HG02981 (cell line): ENCODE results near the gene PHLDB2.
A peak's percentile ranks its signal among the peaks of the same experiment; 100 is the strongest.

Source experiments
- ATAC-seq: cut with Tn5 transposase; IDR thresholded peaks from one replicate; pipeline ENCODE4 v1.9.1; 2021; ENCODE audit warnings: mild to moderate bottlenecking, moderate library complexity; ENCODE audit not compliant: unreplicated experiment

Gene PHLDB2

GRCh38 chr3:111956995-111957734 lies 98.1 kb downstream of the PHLDB2 start:
- ATAC-seq, result no peak

GRCh38 chr3:111961461-111962164 lies 102.5 kb downstream of the PHLDB2 start:
- no peak for ATAC-seq

DNA sequence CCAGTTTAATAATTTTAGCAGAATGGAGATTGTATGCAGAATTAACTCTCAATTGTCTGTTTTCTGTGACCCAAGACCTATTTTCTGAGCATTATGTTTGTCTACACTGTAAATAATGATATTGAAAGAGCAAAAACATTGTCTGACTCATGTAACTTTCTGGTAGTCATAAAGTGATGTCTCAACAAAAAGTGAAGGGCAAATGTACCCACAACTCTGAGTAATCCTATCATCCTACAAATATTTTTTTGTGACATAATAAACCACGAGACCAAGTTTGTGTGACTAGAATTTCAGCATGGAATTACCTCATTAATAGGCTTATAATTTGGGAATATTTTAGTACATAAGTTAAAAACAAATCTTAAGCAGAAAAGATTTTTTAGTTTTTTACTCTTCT lies 104.4 kb downstream of the PHLDB2 start:
- no peak for ATAC-seq

DNA sequence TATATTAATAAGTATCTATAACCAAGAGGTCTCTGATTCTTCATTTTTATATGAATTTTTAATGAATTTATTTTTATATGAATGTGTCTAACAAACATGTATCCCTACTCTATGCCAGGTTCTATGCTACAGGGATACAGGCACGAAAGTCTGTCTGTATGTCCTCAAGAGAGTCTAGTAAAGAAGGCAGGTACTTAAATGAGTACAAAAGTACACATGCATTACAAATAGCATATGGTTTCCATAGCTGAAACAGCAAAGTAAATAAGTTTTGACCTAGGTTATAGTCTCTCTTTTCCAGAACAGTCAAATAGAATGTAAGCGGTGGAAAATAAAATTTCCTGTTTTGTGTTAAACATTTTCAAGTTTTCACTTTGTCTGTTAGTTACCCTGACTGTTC lies 106.4 kb downstream of the PHLDB2 start:
- no peak for ATAC-seq

DNA sequence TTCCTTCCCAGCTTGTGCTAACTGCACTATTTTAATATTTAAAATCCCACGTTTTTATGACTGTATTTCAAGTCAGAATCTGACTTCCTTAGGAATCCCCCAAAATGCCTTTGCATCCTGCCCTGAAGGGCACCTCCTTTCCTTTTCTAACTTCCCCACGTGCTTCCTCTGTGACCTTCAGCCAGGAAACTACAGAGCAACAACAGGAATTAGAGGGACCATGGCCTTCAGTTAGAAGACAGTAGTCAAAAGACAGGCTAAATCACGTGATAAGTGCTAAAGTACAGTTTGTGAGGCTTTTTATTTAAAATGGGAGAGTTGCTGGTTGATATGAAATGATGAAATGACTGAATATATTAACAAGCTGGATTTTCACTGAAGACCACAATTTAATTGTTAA lies 108.0 kb downstream of the PHLDB2 start:
- ATAC-seq, result no peak

DNA sequence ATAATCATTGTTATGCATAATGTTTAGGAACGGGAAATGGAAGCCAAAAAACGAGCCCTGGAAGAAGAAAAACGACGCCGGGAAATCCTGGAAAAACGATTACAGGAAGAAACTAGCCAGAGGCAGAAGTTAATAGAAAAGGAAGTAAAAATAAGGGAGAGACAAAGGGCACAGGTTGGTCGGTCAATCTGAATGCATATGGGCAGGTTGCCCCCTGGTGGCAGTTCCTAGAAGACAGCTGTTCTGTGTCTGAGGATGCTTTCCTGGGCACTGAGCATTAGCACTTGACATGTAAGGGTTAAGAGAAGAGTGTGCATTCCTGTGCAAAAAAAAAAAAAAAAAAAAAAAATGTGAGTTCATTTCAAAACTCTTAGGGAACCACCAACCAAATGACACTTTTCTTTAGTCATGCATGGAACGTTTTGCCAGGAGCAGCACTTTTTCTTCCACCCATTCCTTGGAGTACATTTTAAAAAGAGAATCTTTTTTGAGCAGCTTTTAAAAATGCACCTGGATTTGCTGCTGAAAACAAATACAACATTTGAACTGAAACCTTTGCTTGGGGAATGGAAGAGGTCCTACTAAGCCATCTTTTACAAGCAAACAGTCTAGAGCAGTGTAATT lies 108.7 kb downstream of the PHLDB2 start:
- ATAC-seq, result peak; percentile 92

- no peak for ATAC-seq
Measured at GRCh38 chr3:111968319-111969054, 109.4 kb downstream of the PHLDB2 start.

- ATAC-seq, result no peak
Measured at GRCh38 chr3:111970376-111970775, 111.3 kb downstream of the PHLDB2 start.

DNA sequence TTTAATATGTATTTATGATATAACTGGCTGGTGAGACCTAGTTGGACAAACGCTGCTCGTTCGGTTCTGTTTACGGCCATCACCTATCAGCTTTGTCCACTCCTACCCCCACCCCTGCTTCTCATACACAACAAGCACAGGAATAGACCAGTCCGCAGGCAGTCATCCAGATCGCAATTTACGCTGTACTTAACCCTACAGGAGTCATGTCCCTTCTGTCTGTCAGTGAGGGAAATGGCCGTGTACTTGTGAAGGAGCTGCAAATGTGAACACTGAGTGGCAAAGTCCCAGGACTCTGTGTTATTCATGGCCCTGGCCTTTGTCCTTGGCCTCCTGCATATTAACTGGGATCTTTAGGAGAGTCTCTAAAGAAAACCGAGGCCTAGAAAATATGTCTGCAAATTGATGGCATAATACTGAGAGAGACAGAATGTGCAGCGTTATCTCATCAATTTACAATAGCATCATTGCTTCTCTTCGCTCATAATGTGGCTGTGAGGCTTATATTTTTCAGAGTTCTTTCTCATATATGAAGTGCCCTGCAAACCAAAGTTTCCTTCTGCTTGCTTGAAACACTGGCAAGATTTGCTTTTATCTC lies 112.6 kb downstream of the PHLDB2 start:
- no peak for ATAC-seq

GRCh38 chr3:111972891-111973290 lies 113.8 kb downstream of the PHLDB2 start:
- ATAC-seq, result no peak

DNA sequence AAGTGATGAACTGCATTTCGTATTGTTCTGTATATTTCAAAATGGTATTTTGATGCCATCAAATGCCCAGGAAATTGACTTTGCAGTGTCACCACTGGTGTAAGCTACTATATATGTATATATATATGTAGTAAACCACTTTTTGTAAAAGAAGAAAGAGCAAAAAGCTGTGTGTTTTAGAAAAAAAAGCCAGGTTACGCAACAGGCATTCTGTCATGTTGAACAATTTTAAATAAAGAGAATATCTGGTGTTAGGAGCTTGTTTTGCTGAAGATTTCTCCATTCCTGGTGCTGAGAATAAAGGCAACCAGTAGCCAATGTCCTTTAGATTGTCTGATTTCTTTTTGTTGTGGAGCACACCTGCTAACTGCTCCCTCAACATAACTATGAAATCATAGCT lies 116.1 kb downstream of the PHLDB2 start:
- no peak for ATAC-seq

DNA sequence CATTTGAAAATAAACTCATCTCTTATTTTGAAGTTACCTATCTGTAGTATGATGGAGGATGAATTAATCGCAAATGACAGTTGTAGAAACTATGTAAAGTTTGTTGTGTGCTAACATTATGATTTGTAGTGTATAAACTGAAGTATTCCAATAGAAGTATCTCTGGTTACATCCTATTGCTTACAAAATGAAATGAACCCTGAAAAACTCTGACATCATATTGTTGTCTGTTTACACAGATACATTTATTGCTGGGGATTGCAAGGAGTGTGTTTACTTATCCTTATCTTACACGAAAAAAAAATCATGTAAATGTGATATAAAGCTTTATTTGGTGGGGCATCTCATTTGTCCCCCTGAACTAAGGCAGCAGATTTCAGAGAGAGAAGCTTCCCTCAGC lies 117.2 kb downstream of the PHLDB2 start:
- no peak for ATAC-seq

GRCh38 chr3:111978583-111979433 lies 119.7 kb downstream of the PHLDB2 start, which contains the start of gene ABHD10:
Gene ABHD10, plus strand, starts transcription at chr3:111979026. Its CDS starts 36 bp downstream, at chr3:111979062.
- ATAC-seq, result peak; percentile 93

GRCh38 chr3:111979434-111980038 lies 120.5 kb downstream of the PHLDB2 start:
- ATAC-seq, result peak; percentile 32

DNA sequence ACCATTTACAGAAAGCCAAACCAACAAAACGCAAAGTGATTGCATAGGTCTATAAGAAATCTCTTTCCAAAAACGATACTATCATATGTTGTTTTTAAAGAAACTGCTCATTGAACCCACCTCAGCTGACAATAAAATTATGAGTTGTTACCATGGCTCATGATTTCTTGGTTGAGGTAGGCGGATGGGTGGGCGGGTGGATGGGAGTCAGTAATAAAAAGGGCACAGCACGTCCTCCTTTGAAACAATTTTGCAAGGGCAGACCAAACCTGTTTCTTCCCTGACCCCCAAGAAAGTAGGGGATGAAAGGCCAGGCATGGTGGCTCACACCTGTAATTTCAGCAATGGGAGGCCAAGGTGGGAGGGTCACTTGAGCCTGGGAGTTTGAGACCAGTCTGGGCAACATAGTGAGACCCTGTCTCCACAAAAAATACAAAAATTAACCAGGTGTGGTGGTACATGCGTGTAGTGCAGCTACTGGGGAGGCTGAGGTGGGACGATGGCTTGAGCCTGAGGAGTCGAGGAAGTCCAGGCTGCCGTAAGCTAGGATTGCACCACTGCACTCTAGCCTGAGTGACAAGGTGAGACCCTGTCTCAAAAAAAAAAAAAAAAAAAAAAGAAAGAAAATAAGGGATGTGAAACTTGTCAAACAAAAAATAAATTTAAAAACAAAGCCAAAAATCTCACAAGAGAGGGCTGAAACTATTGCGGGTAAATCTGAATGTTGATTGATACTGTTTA lies 121.8 kb downstream of the PHLDB2 start:
- no peak for ATAC-seq

- no peak for ATAC-seq
Measured at GRCh38 chr3:111981457-111981763, 122.3 kb downstream of the PHLDB2 start.

DNA sequence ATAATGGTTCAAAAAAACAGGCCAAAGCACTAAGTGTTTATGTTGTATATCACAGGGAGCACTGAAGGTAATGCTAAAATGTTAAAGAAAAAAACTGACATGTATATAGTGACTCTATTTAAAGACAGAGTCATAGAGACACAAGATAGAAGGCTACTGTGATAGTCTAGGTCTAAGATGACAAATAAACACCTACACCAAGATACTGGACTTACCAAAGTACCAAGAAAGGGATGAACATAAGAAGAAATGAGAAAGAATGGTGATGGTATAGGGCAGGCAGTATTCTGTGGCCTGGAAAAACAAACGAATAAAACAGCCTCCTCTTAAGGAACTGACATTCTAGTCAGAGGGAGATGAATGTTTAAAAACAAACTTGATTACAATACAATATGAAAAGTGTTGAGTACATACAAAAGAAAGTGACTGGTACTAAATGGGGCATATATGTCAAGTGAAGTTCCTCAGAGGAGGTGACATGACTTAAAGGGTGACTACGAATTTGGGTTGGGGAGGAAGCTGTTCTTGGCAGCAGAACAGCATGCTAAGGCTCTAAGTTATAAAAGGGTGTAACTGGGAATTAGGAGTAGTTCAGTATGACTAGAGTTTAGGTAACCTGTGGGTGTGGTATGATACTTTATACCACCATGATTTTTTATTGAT lies 125.7 kb downstream of the PHLDB2 start:
- no peak for ATAC-seq

- ATAC-seq, result no peak
Measured at GRCh38 chr3:111986800-111987199, 127.7 kb downstream of the PHLDB2 start.
